A673 (cell line): ENCODE measurements around the gene RYR1.

Experiments used
- EZH2 ChIP-seq: fragments of 200-600 bp; sonication (generic); IDR thresholded peaks from 2 replicates; pipeline ENCODE4 v1.6.1; 2017; ENCODE audit warnings: borderline replicate concordance, low read depth, mild to moderate bottlenecking, mixed read lengths, antibody characterized with exemption, low read length; ENCODE audit not compliant: poor library complexity, severe bottlenecking
- TF ChIP-seq, protein P1 (sequence below): fragments of 300-800, 200-600 bp; sonication (generic); conservative IDR thresholded peaks from 2 replicates; pipeline ENCODE4 v1.5.1; 2017; ENCODE audit warnings: low read depth, mild to moderate bottlenecking, antibody characterized with exemption, low read length, moderate library complexity, mixed read lengths

GRCh38 chr19:38587562-38587961 lies 154.1 kb downstream of the RYR1 start:
- TF ChIP-seq, protein P1, sequence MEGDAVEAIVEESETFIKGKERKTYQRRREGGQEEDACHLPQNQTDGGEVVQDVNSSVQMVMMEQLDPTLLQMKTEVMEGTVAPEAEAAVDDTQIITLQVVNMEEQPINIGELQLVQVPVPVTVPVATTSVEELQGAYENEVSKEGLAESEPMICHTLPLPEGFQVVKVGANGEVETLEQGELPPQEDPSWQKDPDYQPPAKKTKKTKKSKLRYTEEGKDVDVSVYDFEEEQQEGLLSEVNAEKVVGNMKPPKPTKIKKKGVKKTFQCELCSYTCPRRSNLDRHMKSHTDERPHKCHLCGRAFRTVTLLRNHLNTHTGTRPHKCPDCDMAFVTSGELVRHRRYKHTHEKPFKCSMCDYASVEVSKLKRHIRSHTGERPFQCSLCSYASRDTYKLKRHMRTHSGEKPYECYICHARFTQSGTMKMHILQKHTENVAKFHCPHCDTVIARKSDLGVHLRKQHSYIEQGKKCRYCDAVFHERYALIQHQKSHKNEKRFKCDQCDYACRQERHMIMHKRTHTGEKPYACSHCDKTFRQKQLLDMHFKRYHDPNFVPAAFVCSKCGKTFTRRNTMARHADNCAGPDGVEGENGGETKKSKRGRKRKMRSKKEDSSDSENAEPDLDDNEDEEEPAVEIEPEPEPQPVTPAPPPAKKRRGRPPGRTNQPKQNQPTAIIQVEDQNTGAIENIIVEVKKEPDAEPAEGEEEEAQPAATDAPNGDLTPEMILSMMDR, result no peak
- TF ChIP-seq EZH2, result no peak
